H1 (cell line): ENCODE data around the gene TNFAIP8. TPM values are rescaled to one million over a fixed set of nuclear protein-coding genes. Genes with fewer than 3 reads are reported as not detected.

ENCODE experiments used
- polyA plus RNA-seq, 7 experiments: library from polyadenylated mRNA; depleted of rRNA in 3 of 7; stranded (reverse) in 5 of 7; unstranded in 2 of 7; fragments of >200 nt in 5 of 7; fragments of 200-250 nt in 2 of 7; gene quantifications; 1 replicate in 5 of 7; 2 replicates in 1 of 7; 4 replicates in 1 of 7; pipeline versions ENCODE4 v1.2.1 to v1.2.3, GENCODE V29; 2011 to 2013; ENCODE audit warnings: missing spikeins in 2 of 7, mixed read lengths in 2 of 7
- small RNA-seq: library from polyadenylated mRNA; stranded (forward); fragments of <200 nt; extraction: miRNeasy Mini kit (QIAGEN cat#:217004); gene quantifications from one replicate; pipeline ENCODE3, GENCODE V24; 2013; ENCODE audit not compliant: insufficient read depth
- total RNA-seq: library from RNA; stranded (reverse); fragmentation: NEBNext Ultra II Directional; extraction: Animal tissue kit (Norgen Biotek cat#: 25700); gene quantifications from 2 replicates; pipeline ENCODE4 v1.2.1, GENCODE V29; 2021

TNFAIP8 gene
- total and polyA plus RNA-seq, 2 of the 8 experiments (the other 6 are each of a cell fraction or from before 2014, with no cell fraction given) = 12.4 to 19.3 TPM

Small RNA genes lying within 50 kb of the gene (small RNA-seq; reads per million reads assigned to genes)
- gene RN7SL174P = not detected
- gene RNA5SP190 = 2.4 reads per million, percentile 26 among the genes with 10 or more reads in this experiment

Other genes starting within 250 kb of the TNFAIP8 start
- 360 and 369 TPM in 2 replicates for gene HSD17B4, start 96.5 kb downstream of the TNFAIP8 start, total RNA-seq
- gene HSD17B4, start 96.5 kb downstream of the TNFAIP8 start, polyA plus RNA-seq (2011; rRNA removed) = 209 and 305 TPM in 2 replicates